NCI-H1436 (cell line): ENCODE results near the gene PLEKHD1.

Experiments
- DNase-seq: peaks from one replicate; lab custom pipeline; 2025; lab: John Stamatoyannopoulos, UW

Gene PLEKHD1

DNA sequence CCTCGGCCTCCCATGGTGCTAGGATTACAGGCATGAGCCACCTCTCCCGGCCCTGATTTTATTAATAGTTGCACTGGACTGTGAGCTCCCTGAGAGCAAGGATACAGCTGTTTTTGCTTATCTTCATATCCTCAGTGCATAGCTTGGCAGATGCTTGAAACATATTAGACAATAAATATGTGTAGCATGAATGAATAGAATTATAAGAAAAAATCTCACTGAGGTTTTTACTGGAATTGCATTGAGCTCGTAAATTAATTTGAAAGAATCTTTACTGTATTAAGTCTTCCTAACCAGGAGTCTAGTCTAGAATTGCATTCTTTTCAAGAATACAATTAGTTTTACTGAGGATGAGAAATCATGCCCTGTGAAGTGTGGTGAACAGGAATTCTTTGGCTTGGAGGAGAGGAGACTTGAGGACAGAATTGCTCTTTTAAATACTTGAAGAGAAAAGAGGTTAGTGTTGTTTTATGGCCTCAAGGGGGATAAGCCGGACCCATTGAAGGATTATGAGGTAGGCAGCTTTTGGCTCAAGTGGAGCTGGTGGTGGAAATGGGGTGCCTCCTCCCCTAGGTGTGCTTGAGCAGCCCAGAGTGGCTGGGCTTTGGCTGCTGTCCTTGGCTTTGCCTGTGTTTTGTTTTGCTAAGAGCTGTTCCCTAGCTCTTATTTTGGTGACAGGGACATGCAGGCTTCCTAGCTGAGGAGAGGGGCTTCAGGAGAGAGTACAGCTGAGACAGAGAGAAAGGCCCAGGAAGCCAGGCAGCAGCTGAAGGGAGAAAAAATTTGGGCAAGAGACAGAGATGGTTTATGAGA is 34.0 kb downstream of the PLEKHD1 start:
- DNase-seq, result no peak

DNA sequence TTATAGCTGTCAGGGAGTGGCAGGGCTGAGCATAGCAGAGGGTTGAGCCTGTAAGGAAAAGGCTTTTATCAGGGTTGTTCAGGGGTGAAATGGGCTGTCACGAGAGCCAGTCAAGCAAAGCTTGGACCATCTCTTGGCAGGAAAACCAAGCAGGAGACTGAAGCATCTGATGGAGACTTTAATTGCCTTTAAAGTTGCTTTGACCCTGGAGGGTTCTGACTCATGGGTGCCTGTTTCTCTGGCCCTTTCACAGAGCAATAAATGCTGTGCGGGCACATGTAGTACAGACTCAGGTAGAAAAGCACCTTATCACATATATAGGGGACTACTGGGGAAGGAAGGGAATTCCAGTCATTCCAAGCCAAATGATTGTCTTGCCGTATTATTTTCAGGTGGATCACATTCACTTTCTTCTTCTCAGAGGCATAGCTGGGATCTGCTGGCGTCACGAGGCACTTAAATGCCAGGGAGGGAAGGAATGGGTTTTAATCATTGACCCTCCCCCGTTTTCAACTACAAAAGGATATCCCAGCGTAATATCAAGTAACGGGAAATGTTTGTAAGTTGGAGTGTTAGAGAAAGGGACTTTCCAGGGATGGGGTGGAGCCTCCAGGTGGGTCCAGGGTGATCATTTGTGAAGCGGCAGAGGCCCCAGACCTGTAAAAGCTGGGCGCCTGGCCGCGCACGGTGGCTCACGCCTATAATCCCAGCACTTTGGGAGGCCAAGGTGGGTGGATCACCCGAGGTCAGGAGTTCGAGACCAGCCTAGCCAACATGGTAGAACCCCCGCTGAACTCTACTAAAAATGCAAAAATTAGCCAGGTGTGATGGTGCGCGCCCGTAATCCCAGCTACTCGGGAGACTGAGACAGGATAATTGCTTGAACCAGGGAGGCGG is 34.9 kb downstream of the PLEKHD1 start:
- no peak for DNase-seq

DNA sequence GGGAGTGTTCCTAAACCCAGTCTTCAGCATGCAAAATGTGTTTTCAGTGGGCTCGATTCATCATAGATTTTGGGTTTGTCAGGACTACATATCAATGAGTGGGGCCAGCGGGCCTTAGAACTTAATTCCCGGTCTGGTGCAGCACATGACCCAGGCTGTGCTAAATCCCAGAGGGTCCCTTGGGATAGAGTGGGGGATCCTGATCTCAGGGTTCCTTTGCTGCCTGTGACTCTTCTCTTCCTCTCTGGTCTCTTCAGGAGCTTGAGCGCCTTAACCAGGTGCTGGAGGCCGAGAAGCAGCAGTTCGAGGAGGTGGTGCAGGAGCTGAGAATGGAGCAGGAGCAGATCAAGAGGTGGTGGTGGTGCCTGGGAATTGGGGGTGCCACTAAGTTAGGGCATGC is 37.5 kb downstream of the PLEKHD1 start:
- DNase-seq, result no peak

DNA sequence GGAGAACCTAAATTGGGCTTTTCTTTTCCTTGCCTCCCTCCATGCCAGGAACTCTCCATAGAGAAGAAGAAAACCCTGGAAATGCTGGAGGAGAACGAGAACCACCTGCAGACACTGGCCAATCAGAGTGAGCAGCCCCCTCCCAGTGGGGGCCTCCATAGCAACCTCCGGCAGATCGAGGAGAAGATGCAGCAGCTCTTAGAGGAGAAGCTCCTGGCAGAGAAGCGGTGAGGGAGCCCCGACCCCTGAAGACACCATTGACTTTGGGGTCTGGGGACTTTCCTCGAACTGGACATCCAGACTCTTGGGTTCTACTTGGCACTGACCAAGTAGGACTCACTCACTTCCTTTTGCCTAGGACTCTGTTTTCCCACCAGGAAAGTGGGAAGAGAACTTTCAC is 41.4 kb downstream of the PLEKHD1 start:
- DNase-seq, result no peak

DNA sequence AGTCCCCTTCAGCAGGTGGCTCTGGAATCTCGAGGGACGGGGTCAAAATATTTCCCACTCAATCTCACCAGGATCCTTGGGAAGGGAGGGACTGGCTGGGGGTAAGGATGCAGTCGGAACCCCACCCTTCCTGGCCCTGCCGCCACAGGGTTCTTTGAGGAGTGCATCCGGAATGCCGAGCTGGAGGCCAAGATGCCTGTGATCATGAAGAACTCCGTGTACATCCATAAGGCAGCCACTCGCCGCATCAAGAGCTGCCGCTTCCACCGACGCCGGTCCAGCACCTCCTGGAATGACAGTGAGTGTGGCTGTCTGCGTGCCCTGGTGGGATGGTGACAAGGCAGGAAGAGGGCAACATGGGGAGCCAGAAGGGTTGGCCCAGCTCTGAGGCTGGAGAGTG is 43.1 kb downstream of the PLEKHD1 start:
- no peak for DNase-seq

DNA sequence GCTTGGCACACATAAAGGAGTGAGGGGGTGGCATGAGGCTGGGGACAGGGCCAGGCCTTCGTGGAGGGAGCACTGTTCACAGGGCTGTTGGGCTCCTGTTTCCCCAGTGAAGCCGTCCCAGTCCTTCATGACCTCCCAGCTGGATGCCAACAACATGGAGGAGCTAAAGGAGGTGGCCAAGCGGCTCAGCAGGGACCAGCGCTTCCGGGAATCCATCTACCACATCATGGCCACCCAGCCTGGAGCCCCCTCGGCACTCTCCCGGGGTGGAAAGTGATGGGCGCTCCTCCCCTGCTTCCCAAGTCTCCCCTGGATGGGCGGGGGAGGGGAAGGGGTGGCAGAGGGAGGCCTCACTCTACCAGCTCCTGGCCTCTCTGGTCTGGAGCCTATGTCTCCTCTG is 43.6 kb downstream of the PLEKHD1 start:
- DNase-seq, result no peak

DNA sequence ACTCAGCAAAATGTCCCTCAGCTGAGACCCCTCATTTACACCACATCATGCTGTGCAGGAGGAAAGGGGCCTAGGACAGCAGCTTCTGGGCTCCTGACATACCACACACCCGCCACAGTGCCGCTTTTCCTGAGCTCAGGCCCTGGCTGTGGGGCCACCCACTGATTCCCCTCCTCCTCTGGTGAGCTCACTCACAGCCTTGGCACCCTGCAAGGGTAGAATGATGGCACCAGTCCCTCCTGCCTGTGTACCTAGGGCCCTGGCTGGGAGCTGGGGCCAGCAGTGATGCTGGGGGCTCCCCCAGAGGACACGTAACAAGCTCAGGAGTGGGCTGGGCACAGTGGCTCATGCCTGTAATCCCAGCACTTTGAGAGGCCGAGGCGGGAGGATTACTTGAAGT is 44.4 kb downstream of the PLEKHD1 start:
- no peak for DNase-seq

DNA sequence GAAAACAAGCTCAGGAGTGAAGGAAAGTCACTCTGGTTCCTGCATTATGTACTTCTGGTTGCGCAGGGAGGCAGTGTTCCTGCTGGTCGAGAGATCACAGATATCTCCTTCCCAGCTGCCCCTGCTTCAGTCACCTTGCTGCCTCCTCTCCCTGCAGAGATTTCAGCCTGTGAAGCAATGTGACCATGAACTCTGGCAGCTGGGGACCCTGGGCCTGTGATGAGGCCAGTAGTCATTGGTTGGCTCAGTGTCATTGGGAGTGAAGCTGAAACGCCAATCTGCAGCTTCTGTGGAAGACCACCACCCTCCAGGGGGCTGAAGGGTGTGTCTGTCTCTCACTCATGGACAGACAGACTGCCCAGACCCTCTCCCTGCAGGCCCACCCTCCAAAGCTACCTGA is 45.0 kb downstream of the PLEKHD1 start:
- no peak for DNase-seq

DNA sequence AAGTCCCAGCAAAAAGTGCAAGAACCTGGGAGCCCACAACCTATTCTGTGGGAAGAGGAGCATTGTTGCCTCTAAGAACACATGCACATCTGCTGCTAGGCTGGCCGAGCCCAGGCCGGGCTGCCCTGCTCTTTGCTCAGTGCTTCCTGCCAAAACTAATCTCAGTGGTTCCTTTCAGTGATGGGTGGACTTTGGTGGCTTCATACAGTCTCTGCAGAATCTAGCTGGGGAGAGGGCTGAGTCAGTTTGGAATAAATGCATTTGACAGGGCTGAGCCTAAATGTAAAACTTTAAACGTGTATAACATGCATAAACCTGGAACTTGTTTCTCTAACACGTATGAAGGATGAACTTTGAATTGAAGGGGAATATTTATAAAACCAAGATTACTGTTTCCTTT is 45.6 kb downstream of the PLEKHD1 start:
- no peak for DNase-seq

DNA sequence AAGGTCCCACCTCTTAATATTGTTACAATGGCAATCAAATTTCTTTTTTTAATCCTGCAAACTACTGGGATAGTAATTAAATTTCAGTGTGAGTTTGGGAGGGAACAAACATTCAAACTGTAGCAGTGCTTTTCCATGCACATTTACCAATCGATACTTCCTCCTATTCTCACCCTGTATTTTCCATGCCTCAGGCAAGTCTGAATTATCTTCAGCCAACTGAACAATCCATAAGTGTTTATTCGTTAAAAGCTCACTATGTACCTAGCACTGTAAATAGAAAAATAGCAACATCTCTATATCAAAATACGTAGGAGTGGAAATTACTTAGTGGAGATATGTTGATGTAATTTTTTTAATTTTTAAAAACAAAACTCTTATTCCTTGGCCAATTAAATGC is 46.6 kb downstream of the PLEKHD1 start:
- peak; percentile 15 for DNase-seq

DNA sequence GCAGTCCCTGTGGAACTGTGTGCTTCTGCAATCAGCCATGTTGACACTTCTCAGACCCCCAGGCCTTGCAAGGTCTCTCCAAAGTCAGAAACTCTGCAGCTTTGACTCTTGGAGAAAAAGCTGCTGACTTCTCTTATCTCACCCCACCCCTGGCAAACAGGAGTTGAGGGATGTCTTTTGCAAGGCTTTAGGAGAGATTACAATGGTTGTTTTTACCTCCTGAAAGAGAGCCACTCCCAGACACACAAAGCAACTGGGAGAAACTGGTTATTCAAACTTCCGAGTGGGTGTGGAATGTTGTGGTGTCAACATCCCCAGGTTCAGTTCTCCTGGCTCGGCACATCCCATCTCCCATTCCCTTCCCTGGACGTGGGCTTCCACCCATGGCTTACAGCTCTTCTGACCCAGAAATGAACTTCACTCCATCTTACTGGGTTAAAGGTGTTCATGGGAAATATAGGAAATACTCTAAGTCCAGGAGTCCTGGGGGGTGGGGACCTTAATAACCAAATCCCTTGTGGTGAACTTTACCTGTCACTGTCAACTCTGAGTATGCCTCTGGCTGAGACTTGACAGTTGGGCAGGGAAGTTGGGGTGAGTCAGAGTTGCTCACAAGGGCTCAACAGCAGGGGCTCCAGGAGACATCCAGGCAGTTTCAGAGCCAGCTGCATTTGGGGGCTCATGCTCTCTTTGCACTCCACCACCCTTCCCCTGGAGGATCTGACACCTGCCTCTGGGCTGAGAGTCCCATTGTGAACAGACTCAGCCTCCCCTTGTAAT is 48.2 kb downstream of the PLEKHD1 start:
- no peak for DNase-seq

DNA sequence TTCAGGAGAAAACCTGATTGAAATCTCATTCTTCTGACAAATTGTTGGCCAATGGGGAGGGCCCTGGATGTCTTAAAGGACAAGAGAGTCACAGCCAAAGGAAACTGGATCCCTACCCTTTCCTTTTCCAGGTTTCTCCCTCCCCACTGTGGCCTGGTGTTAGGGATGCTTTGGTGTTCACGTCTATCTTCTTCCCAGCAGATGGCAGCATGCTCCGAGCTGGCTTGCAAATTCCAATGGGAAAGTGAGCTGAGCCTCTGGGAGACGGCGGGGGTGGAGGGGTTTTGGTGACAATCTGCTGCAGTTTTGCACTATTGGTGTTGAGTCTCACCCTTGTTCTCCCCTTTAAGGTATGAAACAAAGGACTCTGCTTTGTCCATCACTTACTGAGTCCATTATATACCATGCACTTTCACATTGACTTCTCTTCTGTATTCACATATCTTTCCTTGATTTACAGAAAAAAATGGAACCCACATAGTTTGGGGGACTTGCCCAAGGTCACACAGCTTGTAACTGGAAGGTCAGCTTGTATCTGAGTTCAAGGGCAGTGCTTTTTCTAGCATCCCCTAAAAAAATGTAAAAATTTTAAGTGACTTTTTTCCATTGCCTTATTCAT is 50.8 kb downstream of the PLEKHD1 start:
- peak; percentile 12 for DNase-seq

DNA sequence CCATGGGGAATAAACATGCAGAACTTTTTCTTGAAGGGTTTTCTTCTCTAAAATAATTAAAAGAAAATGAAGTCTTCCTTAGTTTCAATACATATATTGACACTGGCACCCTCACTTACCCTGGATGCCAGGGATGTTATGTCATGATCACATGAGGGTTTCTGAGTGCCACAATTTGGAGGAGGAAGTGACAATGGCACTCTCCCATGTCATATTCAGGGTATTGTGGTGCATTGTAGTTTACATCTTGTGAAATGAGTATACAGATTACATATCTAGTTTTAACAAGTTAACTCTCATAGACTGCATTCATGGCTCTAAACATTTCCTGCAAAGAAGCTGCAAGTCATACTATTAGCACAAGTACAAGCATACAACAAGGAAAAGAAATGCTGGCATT is 52.4 kb downstream of the PLEKHD1 start:
- no peak for DNase-seq

DNA sequence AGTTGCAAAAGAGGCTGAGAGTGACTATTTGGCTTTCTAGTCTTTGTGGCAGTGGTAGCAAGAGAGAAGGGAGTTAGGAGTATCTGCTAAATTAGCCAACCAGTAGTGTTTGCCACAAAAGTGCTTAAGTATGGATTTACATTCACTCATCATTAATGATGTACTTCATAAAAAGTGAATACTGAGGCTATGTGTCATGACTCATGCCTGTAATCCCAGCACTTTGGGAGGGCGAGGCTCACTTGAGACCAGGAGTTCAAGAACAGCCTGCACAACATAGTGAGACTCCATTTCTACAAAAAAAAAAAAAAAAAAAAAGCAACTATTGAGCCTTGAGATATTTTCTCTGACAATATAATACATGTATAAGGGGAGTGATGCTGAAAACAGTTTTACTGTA is 53.4 kb downstream of the PLEKHD1 start:
- no peak for DNase-seq

DNA sequence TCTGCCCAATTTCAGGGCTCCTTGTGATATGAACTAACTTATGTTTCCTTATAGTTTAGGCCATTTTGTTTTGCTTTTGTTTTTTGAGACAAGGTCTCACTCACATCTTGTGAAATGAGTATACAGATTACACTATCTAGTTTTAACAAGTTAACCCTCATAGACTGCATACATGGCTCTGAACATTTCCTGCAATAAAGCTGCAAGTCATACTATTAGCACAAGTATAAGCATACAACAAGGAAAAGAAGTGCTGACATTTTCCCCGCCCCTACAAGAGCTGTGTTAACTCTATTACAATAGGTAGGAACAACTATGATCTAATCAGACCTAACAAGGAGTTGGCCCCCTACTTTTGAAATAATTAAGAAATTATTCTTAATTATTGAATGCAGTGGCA is 54.2 kb downstream of the PLEKHD1 start:
- no peak for DNase-seq

DNA sequence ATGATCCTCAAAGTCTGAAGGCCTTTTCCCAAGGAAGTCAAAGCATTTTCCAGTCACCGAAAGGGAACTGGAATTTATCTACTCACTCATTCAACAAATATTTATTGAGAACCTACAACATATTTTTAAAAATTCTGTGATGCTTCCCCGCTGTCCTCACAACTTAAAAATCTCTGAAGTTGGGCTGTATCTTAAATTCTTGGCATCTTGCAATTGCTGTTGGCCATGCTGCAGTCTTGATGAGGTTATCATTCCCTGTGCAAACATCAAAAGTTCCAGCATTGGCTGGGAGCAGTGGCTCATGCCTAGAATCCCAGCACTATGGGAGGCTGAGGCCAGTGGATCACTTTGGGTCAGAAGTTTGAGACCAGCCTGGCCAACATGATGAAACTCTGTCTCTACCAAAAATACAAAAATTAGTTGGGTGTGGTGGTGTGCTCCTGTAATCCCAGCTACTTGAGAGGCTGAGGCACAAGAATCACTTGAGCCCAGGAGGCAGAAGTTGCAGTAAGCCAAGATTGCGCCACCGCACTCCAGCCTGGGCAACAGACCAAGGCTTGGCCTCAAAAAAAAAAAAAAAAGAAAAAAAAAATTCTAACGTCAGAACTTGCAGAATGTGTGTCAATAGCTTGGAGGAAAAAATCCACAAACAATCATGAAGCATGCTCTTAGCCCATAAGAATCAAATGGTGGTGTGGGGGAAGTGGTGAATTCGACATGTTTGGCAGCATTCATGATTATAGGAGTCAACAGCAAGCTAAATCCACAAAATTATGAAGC is 55.3 kb downstream of the PLEKHD1 start:
- no peak for DNase-seq

DNA sequence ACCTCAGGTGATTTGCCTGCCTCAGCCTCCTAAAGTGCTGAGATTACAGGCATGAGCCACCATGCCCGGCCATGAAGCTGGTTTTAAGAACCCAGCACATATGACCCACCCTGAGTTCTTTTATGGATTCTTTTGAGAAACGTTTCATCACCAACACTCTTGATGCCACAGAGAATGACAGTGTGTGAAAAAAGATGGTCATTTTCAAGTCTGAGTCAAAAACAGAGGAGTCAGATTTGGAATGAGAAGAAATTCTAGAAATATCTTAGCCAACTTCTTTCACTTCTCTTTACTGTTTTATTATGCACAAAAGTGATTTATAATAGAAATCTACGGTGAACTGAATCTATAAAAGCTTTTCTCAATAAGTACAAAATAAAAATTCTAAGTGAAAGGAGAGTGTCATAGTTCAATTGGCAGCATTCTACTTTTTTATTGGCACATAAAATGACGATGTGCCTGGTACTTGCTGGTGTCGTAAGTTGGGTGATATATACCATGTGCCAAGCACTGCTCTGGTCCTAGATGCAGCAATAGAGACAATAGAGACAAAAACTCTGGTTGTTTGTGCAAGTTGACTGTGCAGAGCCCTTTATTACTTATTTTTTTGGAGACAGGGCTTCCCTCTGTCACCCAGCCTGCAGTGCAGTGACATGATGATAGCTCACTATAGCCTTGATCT is 56.3 kb downstream of the PLEKHD1 start:
- no peak for DNase-seq

DNA sequence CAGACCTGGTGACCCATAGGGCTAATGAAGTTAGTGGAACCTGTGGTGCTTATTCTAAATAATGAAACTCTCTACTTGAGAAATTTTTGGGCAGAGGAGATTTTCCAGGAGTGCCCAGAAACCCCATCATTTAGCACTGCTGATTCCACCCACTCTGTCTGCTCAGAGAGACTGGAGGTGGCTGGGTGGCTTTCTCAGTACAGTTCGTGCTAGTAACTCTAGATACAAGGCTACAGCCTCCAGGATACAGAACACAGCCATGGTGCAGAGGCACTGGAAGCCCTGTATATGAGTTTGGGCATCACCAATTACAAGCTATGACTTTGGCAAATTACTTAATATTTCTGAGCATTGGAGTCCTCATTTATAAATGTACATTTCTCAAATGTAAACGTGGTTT is 57.8 kb downstream of the PLEKHD1 start:
- no peak for DNase-seq

DNA sequence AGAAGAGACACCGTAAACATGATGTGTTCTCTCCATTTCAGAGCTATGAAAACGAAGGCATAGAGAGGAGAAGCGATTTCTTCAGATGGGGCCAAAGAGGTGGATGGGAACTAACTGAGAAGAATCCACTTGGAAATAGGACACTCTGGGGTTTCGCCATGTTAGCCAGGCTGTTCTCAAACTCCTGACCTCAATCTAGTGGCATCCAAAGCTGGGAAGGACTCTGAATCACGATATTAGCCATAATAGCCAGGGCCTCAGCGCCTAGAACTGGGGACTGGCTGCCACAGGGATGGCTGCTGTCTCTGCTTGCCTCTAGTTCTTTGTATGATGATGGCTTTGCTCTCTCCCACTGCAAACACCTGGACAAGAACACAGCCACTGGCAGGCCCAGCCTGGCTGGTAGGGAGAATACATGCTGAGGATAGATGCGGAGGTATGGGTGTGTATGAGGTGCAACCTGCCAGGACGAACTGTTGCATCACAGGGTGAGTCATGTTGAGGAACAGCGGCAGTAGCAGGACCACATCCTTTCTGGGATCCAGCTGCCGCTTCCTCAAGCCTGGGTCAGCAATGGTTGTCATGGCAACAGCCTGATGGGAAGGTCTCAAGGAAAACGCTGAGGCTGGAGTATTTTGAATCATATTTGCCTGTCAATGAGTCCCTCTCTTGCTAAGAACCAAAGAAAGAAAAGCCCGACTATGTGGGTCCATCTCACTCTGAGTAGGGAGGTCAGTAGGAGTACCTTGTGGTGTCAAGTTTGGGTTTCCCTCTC is 59.0 kb downstream of the PLEKHD1 start:
- no peak for DNase-seq
